Omental fat pad (tissue), 4 donors: ENCODE measurements around the gene RPS23. TPM values are rescaled to one million over a fixed set of nuclear protein-coding genes. Genes with fewer than 3 reads are reported as not detected.

Experiments used
- ATAC-seq: fragments of 150-250 bp; one replicate; pipeline ENCODE4 v1.9.1; 2016; ENCODE audit warnings: mild to moderate bottlenecking, moderate library complexity; ENCODE audit not compliant: low FRiP score
- DNase-seq: peaks from one replicate; pipeline ENCODE4 v3.0.0-alpha.2; 2019; ENCODE audit warnings: low spot score
- CTCF ChIP-seq, 3 donors: fragments of 450-650 bp; IDR thresholded peaks; one replicate each; pipeline ENCODE4 v1.5.1; 2016 to 2017; ENCODE audit warnings: antibody characterized with exemption in 3 of 3, mild to moderate bottlenecking in 3 of 3, moderate library complexity in 2 of 3
- total RNA-seq, 4 donors: library from RNA; depleted of rRNA; stranded (reverse); fragments of >200 nt; gene quantifications; one replicate each; pipeline ENCODE4 v1.1.0, GENCODE V29; 2016

Gene RPS23
- total RNA-seq, 4 donors from 2014 or later: 2,401 to 4,131 (median 3,282) TPM

DNA sequence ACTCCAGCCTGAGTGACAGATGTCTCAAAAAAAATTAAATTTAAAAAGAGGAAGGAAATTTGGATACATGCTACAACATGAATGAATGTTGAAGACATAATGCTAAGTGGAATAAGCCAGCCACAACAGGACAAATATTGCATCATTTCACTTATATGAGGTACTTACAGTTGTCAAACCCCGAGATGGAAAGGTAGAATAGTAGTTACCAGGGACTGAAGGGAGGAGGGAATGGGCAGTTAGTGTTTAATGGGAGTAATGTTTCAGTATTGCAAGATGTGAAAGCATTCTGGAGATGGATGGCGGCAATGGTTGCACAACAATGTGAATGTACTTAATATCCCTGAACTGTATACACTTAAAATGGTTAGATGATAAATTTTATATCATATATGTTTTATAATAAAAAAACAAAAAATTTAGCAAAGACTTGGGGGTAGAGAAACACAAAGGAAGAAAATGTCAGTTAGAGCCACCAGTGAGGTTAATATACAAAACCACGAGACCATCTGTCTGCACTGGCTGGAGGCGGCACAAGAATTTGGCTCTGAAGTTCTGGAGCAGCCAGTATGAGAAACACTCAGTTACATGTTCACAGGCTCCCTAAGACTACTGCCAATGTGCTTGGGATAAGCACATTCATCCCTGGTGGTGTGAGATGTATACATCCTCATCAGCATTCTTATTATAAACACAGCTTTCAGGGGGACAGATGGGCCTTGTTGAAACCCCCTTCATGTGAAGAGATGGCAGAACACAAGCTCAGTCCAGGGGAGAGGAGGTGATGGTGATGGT is 37.0 kb upstream of the RPS23 start:
- no peak for TF ChIP-seq CTCF (IDR thresholded peaks at IDR 0.05)
- DNase-seq: no peak
- ATAC-seq: no peak

- no peak for ATAC-seq
- DNase-seq: no peak
- TF ChIP-seq CTCF (IDR thresholded peaks at IDR 0.05): no peak
Observed at GRCh38 chr5:82313016-82313415, 34.9 kb upstream of the RPS23 start.

DNA sequence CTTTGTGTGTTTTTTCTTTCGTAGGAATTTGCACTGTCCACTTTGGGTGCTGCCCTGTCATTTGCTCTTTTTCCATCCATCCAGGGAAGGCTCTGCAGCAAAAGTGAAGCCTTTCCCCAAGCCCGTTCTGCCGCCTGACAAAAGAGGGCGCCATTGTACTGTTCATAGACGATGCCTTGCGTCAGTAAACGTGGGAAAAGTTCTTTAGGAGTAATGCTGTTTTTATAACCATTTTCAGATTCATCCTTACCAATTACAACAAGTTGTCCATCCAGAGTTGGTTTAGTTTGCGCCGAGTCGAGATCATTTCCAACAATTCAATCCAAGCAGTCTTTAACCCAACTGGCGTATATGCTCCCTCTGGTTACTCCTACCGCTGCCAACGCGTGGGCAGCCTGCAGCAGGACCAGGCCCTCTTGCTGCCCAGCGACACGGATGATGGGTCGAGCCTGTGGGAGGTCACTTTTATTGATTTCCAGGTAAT is 34.3 kb upstream of the RPS23 start:
- no peak for DNase-seq
- no peak for ATAC-seq
- TF ChIP-seq CTCF (IDR thresholded peaks at IDR 0.05): peak in 1 of 3 donors; percentile 4

- DNase-seq (no peak), ATAC-seq (no peak)
- TF ChIP-seq CTCF (IDR thresholded peaks at IDR 0.05): no peak
Observed at GRCh38 chr5:82309091-82309531, 31.0 kb upstream of the RPS23 start.

DNA sequence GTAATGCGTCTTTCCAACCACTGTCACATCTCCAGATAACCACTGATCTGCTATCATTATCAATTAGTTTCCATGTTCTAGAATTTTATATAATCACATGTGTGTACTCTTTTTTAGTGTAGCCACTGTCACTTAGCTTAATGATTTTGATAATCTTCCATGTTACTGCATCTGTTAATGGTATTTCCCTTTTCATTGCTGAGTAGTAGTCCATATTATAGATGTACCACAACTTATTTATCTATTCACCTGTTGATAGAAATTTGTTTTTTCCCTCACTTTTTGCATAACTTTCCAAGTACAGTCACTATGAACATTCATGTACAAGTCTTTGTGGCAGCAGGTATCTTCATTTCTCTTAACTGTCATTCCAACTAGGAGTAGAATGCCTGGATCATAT is 30.3 kb upstream of the RPS23 start:
- no peak for ATAC-seq
- no peak for DNase-seq
- TF ChIP-seq CTCF (IDR thresholded peaks at IDR 0.05): no peak

- ATAC-seq: no peak
- no peak for TF ChIP-seq CTCF (IDR thresholded peaks at IDR 0.05)
- no peak for DNase-seq
Observed at GRCh38 chr5:82307451-82307850, 29.3 kb upstream of the RPS23 start.

GRCh38 chr5:82306151-82306550 is 28.0 kb upstream of the RPS23 start:
- no peak for TF ChIP-seq CTCF (IDR thresholded peaks at IDR 0.05)
- DNase-seq (no peak), ATAC-seq (no peak)
